ENCODE results near the gene COMMD9. TPM values are rescaled to one million over a fixed set of nuclear protein-coding genes. Genes with fewer than 3 reads are reported as not detected.

The COMMD9 gene
- total RNA-seq, 8 experiments from 2014 or later = 26.4 to 66.8 (median 43.7) TPM

DNA sequence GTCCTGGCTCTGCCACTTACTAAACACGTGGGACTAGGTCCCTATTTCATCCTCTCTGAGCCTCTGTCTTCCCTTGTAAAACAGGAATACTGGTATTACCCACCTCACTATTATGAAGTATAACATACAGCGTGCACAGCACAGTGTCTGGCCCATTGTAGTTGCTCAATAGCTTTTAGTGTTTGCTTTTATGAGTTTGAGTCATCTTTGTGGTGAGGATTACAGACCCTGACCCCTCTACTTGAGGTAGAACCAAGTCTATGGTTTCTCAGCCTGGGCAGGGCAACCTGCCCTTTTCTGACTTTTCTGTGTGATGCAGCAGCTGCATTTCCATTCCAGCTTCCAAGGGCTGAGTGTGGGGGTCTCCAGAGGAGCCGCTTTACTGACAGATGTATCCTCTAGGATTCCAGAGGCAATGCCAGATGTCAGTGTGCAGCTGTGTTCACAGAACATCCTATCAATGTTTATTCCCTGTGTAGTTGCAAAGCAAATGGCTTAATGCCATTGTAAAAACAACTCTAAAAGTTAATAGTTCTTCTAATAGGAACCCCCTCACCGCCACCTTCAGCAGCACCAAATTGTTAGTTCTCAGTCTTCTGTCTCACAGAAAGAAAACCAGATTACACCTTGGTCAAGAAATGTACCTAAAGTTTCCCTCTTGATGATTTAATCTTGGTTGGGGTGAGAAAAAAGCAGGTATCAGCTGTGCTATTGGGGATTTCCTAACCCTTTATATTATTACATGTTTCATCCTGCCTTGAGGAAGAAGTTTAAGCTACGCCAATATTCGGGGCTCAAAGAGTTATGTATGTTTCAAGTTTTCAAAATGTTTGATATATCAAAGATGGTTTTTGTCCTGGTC is 23.6 kb upstream of the COMMD9 start:
- H3K4me3 ChIP-seq = no peak overlapping the region
- no peak overlapping the region for H3K27ac ChIP-seq
- ATAC-seq (replicated peaks in 6 of 8) = no peak
- in situ Hi-C loops (cut with MboI; ENCODE audit: low pct_unique_long_range_greater_than_20kb in 2 of 9, low sequenced_read_pairs in 9 of 9, unreplicated experiment in 9 of 9) = loop anchor here in 2 of 9 experiments (25.0 kb wide), 2 partner anchors 149 to 174 kb away; no protein-coding TSS in a partner anchor
- WGBS, 10 experiments = 20 to 100% (median 70%) methylated on average over 2 to 5 of the region's 6 CpGs; no CpG with 5 or more reads in 1 of the 10 experiments
- H3K4me1 ChIP-seq (replicated peaks in 1 of 2) = no peaks in the 10 kb centered on the region

DNA sequence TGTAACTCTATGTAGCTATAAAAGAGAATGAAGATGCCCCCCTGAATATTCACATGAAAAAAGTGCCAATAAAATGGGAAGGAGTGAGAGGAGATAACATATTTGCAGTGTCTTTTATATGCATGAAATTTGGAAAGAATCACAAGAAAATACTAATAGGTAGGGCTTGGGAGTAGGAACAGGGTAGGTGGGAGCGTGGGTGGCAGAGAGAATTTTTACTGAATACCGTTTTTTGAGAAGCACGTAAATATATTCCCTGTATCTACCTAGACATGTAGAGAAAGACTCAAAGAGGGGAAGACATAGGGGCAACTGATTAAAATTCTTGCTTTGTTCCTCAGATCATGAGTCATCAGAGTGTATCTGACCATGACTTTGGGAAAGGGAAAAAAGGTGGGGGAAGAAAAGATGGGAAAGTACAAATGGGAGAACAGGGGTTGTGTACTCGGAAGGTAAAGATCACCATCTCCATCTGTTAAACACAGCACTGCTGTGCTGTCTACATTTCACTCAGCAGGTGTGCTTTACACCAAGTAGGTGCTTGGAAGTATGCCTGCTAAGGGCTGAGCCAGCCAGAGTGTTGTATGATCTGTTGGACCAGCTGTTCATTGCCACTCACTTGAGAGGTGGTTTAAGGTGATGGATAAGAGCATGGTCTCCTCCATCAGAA is 22.8 kb upstream of the COMMD9 start:
- 87 to 100% (median 90%) methylated on average over 1 to 4 of the region's 4 CpGs; no CpG with 5 or more reads in 3 of the 10 experiments for WGBS, 10 experiments
- no peak for ATAC-seq (replicated peaks in 6 of 8)
- no peak overlapping the region for H3K27ac ChIP-seq
- no peak overlapping the region for H3K4me3 ChIP-seq
- no peaks in the 10 kb centered on the region for H3K4me1 ChIP-seq (replicated peaks in 1 of 2)
- in situ Hi-C loops (cut with MboI; ENCODE audit: low pct_unique_long_range_greater_than_20kb in 2 of 9, low sequenced_read_pairs in 9 of 9, unreplicated experiment in 9 of 9) = loop anchor here in 2 of 9 experiments (25.0 kb wide), 2 partner anchors 150 to 175 kb away; no protein-coding TSS in a partner anchor

DNA sequence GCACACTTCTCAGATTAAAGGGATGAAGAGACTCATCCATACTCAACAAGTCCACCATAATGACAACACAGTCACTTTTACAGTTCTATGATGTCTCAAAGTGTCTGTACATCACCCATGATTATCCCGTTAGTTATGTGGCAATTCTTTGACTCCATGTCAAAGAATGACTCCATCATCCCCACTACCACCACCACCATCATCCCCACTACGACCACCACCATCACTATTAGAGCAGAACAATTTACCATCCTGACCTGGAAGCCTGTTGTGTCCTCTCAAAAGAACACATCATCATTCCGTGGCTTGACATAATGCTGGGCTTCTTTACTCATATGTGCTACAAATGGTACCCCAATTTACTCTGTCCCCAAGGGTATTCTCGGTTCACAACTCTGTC is 20.6 kb upstream of the COMMD9 start:
- Histone ChIP-seq H3K4me1 (replicated peaks in 1 of 2) (no peaks in the 10 kb centered on the region), H3K4me3 (no peak overlapping the region), H3K27ac (no peak overlapping the region)
- no peak for ATAC-seq (replicated peaks in 6 of 8)
- in situ Hi-C loops (cut with MboI; ENCODE audit: low pct_unique_long_range_greater_than_20kb in 2 of 9, low sequenced_read_pairs in 9 of 9, unreplicated experiment in 9 of 9) = loop anchor here in 2 of 9 experiments (25.0 kb wide), 2 partner anchors 153 to 178 kb away; no protein-coding TSS in a partner anchor
- 0 to 95% (median 69%) methylated on average over 1 to 4 of the region's 4 CpGs; no CpG with 5 or more reads in 4 of the 10 experiments for WGBS, 10 experiments

DNA sequence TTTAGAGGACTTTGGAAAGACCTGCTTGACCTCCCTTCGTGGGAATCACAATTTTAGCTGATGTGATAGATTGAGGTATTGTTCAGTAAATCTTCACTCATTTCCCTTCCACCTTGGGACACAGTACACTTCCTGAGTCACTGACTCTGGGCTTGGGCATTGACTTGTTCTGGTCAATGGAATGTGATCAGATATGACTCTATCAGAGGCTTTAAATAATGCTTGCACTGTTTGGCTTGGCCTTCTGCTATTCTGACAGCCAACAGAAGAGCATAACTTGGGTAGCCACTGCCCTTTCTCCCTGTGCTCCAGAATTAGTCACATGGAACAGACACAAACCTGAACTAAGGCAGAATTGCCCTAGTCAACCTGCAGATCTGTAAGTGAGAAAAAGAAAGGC is 19.4 kb upstream of the COMMD9 start:
- no peak overlapping the region for H3K27ac ChIP-seq
- 0 to 60% (median 20%) methylated on average over 1 of the region's 1 CpG; no CpG with 5 or more reads in 5 of the 10 experiments for WGBS, 10 experiments
- ATAC-seq (replicated peaks in 6 of 8) = no peak
- no peaks in the 10 kb centered on the region for H3K4me1 ChIP-seq (replicated peaks in 1 of 2)
- no peak overlapping the region for H3K4me3 ChIP-seq
- in situ Hi-C loops (cut with MboI; ENCODE audit: low pct_unique_long_range_greater_than_20kb in 2 of 9, low sequenced_read_pairs in 9 of 9, unreplicated experiment in 9 of 9) = loop anchor here in 2 of 9 experiments (25.0 kb wide), 2 partner anchors 154 to 179 kb away; no protein-coding TSS in a partner anchor

DNA sequence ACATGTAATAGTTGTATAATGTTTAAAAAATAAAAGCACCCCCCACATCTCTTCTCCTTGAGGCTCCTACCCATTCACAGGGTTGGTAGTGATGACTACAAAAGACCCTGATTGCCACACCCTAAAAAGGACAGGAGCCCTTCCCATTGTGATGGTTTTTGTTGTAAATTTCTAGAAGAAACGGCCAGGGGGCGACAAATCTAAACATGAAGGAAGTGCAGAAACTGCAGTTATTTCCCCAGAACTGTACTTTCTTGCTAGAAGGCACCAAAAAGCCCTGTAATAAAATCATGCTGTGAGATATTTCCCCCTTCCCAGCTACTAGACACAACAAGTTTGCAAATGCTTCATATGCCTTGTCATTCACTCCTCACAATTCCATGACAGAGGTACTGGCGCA is 17.7 kb upstream of the COMMD9 start:
- Histone ChIP-seq H3K4me1 (replicated peaks in 1 of 2) (no peaks in the 10 kb centered on the region), H3K4me3 (no peak overlapping the region), H3K27ac (no peak overlapping the region)
- in situ Hi-C loops (cut with MboI; ENCODE audit: low pct_unique_long_range_greater_than_20kb in 2 of 9, low sequenced_read_pairs in 9 of 9, unreplicated experiment in 9 of 9) = loop anchor here in 2 of 9 experiments (25.0 kb wide), 2 partner anchors 155 to 180 kb away; no protein-coding TSS in a partner anchor
- 0 to 100% (median 33%) methylated on average over 1 to 3 of the region's 3 CpGs for WGBS, 10 experiments
- ATAC-seq (replicated peaks in 6 of 8) = peak in 1 of 8 experiments; percentile 42

DNA sequence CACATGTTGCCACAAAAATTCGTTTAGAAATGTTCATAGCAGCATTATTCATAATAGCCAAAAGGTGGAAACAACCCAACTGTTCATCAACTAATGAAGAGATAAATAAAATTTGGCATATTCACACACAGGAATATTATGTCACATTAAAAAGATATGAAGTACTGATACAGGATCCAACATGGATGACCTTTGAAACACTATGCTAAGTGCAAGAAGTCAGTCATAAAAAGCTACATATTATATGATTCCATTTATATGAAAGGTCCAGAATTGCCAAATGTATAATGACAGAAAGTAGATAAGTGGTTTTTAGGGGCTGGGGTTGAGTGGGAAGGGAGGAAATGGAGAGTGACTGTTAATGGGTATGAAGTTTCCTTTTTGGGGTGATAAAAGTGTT is 15.8 kb upstream of the COMMD9 start:
- Histone ChIP-seq H3K4me3 (no peak overlapping the region), H3K27ac (no peak overlapping the region), H3K4me1 (replicated peaks in 1 of 2) (no peaks in the 10 kb centered on the region)
- in situ Hi-C loops (cut with MboI; ENCODE audit: low pct_unique_long_range_greater_than_20kb in 2 of 9, low sequenced_read_pairs in 9 of 9, unreplicated experiment in 9 of 9) = loop anchor here in 2 of 9 experiments (25.0 kb wide), 2 partner anchors 157 to 182 kb away; no protein-coding TSS in a partner anchor
- ATAC-seq (replicated peaks in 6 of 8) = no peak
- WGBS, 10 experiments = 0 to 19% (median 0%) methylated on average over 1 of the region's 1 CpG; no CpG with 5 or more reads in 2 of the 10 experiments

DNA sequence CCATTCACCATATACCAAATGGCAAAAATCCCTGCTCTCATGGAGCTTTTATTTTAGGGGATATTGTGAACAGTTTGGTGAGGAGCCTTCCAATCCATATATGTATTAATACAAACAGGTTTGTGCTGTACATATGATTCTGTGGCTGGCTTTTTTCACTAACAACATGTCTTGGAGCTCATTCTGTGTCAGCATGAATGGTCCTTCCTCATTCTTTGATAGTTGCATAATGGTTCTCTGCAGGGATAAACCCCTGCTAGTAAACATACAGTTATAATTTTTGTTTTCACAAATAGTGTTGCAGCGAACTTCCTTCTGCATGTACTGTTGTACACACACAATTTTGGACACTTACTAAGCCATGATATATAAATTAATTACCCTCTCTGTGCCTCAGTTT is 15.1 kb upstream of the COMMD9 start:
- WGBS, 10 experiments = 0 to 83% (median 40%) methylated on average over 1 of the region's 1 CpG; no CpG with 5 or more reads in 2 of the 10 experiments
- in situ Hi-C loops (cut with MboI; ENCODE audit: low pct_unique_long_range_greater_than_20kb in 2 of 9, low sequenced_read_pairs in 9 of 9, unreplicated experiment in 9 of 9) = loop anchor here in 2 of 9 experiments (25.0 kb wide), 2 partner anchors 158 to 183 kb away; no protein-coding TSS in a partner anchor
- no peak for ATAC-seq (replicated peaks in 6 of 8)

DNA sequence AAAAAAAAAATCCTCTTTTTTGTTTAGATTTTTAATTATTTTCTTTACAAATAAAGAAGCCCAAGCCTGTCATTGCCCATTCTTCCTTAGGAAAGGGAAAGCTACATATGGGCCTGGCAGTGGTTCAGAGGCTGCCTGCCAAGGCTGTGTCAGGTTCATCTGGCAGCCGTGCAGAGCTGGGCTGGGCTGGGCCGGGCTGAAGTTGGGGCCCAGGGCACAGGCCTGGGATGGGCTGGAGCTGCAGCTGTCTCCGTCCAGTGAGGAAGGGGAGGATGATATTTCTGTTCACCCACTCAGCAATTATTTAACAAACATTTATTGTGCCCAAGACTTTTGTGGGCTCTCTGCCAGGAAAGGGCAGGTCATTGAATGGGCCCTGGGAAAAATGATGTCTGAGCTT is 11.4 kb upstream of the COMMD9 start:
- in situ Hi-C loops (cut with MboI; ENCODE audit: low pct_unique_long_range_greater_than_20kb in 2 of 9, low sequenced_read_pairs in 9 of 9, unreplicated experiment in 9 of 9) = loop anchor here in 2 of 9 experiments (25.0 kb wide), 2 partner anchors 162 to 187 kb away; no protein-coding TSS in a partner anchor
- H3K4me1 ChIP-seq (replicated peaks in 1 of 2) = peaks cover 5 to 14% of the 10 kb centered on the region in 2 donors
- peak in 5 of 8 experiments; percentile 52 to 97 (median 75) for ATAC-seq (replicated peaks in 6 of 8)
- WGBS, 10 experiments = 0 to 100% (median 50%) methylated on average over 1 to 2 of the region's 3 CpGs; no CpG with 5 or more reads in 3 of the 10 experiments
- no peak overlapping the region for H3K27ac ChIP-seq
- H3K4me3 ChIP-seq = no peak overlapping the region

More for the DNA sequence above, 15.1 kb upstream of the COMMD9 start:
- Histone ChIP-seq H3K27ac (no peak overlapping the region), H3K4me1 (replicated peaks in 1 of 2) (no peaks in the 10 kb centered on the region), H3K4me3 (no peak overlapping the region)

DNA sequence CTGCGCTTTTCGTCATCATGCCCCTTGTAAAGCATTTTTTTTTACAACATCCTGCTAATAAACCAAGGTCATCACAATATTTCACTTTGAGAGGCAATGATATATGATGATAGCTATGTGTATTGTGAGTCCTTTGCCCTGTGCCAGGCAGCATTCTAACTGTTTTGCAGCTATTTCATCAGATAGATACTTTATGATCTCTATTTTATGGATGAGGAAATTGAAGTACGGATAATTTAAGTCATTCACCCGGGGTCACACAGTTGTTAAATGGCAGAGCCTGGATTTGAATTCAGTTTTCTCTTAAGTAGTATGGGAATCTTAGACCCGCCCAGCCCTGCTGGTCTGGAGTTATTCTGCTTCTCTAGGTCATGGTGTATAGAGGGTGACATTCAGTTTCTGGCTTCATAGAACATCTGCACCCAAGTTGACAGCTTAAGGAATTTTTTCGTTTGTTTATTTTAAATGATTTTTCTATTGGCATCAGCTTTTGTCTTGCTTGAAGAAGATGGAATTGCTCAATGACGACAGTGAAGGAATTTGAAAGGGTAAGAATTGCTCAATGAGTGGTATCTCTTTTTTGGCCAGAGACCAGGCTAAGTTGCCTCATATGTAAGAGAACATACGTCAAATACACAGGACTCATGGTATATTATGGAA is 7.8 kb upstream of the COMMD9 start:
- peaks cover 5 to 14% of the 10 kb centered on the region in 2 donors for H3K4me1 ChIP-seq (replicated peaks in 1 of 2)
- ATAC-seq (replicated peaks in 6 of 8) = peak in 1 of 8 experiments; percentile 27
- in situ Hi-C loops (cut with MboI; ENCODE audit: low pct_unique_long_range_greater_than_20kb in 2 of 9, low sequenced_read_pairs in 9 of 9, unreplicated experiment in 9 of 9) = loop anchor here in 2 of 9 experiments (10.0 to 25.0 kb wide), 2 partner anchors 178 to 190 kb away; no protein-coding TSS in a partner anchor
- 24 to 96% (median 80%) methylated on average over 4 to 8 of the region's 8 CpGs for WGBS, 10 experiments
- no peak overlapping the region for H3K4me3 ChIP-seq
- no peak overlapping the region for H3K27ac ChIP-seq

DNA sequence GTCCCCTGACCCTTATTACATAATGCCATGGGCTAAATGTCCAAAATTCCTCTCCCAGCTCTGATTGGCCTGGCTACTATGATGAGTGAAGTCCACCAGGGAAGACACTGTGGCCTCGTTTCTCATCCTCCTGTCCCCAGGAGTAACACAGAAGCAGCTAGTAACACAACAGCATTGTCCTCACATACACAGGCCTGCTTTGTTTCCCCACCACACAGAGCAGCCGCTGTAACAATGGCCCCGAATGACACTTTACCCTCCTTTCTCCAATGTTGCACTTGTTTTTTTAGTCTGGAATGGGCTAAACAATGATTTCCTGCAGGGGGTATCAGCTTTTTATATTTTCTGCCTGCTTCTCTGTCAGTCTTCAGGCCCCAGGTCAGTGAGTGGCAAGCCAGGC is 6.7 kb upstream of the COMMD9 start, which contains the start of gene PRR5L:
PRR5L (plus strand) TSS at position 363 of the 400 bp plus-strand sequence. CDS start 104,834 bp downstream, outside the sequence.
- H3K4me1 ChIP-seq (replicated peaks in 1 of 2) = peaks cover 5 to 14% of the 10 kb centered on the region in 2 donors
- 20 to 100% (median 30%) methylated on average over 1 to 2 of the region's 3 CpGs; no CpG with 5 or more reads in 6 of the 10 experiments for WGBS, 10 experiments
- ATAC-seq (replicated peaks in 6 of 8) = peak in 3 of 8 experiments; percentile 33 to 61 (median 58)
- in situ Hi-C loops (cut with MboI; ENCODE audit: low pct_unique_long_range_greater_than_20kb in 2 of 9, low sequenced_read_pairs in 9 of 9, unreplicated experiment in 9 of 9) = loop anchor here in 2 of 9 experiments (10.0 to 25.0 kb wide), 2 partner anchors 179 to 191 kb away; no protein-coding TSS in a partner anchor
- no peak within 1 kb of the TSS for H3K27ac ChIP-seq
- no peak within 1 kb of the TSS for H3K4me3 ChIP-seq

DNA sequence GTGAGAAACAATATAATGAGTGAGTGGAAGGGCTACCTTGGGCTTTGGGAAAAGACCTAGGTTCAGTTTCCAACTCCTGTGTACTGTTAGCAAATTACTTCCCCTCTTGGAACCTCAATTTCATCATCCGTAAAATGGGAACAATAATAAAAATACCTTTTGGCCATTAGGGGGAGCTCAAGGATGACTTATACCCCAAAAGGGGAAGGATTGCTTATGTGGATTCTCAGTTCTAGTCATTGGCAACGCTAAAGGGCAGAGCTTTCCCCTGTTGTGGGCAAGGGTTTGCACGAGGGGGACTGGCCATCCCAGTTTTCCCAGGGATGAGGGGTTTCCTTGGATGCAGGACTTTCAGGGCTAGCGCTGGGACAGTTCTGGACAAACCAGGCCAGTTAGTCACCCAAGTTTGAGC is 3.1 kb upstream of the COMMD9 start:
- in situ Hi-C loops (cut with MboI; ENCODE audit: low pct_unique_long_range_greater_than_20kb in 2 of 9, low sequenced_read_pairs in 9 of 9, unreplicated experiment in 9 of 9) = loop anchor here in 2 of 9 experiments (10.0 to 25.0 kb wide), 2 partner anchors 182 to 195 kb away; no protein-coding TSS in a partner anchor
- Histone ChIP-seq H3K27ac (no peak overlapping the region), H3K4me3 (no peak overlapping the region), H3K4me1 (replicated peaks in 1 of 2) (peaks cover 10 to 20% of the 10 kb centered on the region in 2 donors)
- ATAC-seq (replicated peaks in 6 of 8) = no peak
- WGBS, 10 experiments = 0 to 51% (median 26%) methylated on average over 1 to 4 of the region's 4 CpGs

Measured in motor neuron (in vitro differentiated cells).